Liver (tissue), 3 donors: Measurements from ENCODE around the gene UBR7.

Source experiments
- CTCF ChIP-seq: fragments of 150-350 bp; IDR thresholded peaks from 2 replicates; pipeline ENCODE4 v1.5.1; 2017; ENCODE audit warnings: improper control_type of control experiment, low read depth, low read length; ENCODE audit not compliant: missing input control
- RAD21 ChIP-seq, 2 donors: IDR thresholded peaks; 2 replicates each; pipeline ENCODE4 v1.6.1; 2016; ENCODE audit warnings: antibody characterized with exemption in 2 of 2, mild to moderate bottlenecking in 2 of 2
- TAF1 ChIP-seq: conservative IDR thresholded peaks from 2 replicates; pipeline ENCODE4 v1.6.1; 2016; ENCODE audit warnings: antibody characterized with exemption, mild to moderate bottlenecking
- donor health status: healthy.
- donor health status: healthy.

DNA sequence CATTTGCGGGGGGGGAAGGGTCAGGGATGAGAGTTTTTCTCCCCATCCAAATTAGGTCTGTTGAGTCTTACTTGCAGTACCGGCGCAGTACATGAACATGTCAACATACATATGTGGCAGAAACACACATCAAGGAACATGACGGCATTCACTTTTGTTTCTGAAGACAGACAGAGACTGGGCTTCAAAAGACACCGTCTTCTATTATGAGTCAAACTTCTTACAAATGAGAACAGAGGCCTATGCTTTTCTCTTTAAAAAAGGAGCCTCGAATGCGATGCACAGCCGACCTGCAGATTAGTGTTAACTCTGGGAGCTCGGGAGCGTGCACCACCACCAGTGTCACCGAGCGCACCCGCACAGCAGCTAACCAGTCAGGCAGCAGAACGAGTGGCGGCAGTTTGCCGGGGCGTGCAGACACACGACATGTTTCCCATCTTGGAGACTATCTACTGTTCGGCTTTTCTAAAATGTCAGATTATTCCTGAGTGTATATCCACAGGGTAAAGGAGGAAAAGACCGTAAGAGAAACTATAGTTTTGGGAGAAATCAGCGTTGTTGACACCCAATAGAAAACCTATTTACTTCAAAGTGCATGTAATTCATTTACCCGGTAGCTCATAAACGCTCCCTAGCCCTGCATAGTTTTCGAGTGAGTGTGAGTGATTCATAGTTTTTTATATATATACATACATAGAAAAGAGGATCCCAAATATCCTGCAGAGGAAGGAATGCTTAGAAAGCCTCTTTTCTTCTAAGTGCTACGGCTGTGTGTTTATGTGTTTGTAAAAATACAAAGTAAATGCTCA, 33.0 kb downstream of the UBR7 start:
- TF ChIP-seq CTCF = no peak
- no peak for TF ChIP-seq RAD21 (IDR thresholded peaks at IDR 0.05)
- no peak for TF ChIP-seq TAF1
